HG03521 (cell line): ENCODE results near the gene SLC9A3.
"Not testable (repeated sequence)": the region's sequence is repeated elsewhere in the genome, so short reads cannot be mapped to it uniquely, and the experiment has no call there.

Source experiments
- ATAC-seq: cut with Tn5 transposase; IDR thresholded peaks from one replicate; pipeline ENCODE4 v1.9.1; 2021; ENCODE audit warnings: mild to moderate bottlenecking, moderate library complexity; ENCODE audit not compliant: unreplicated experiment

Gene SLC9A3

GRCh38 chr5:478369-478981 lies 45.8 kb downstream of the SLC9A3 start:
- no peak for ATAC-seq

- no peak for ATAC-seq
Observed at GRCh38 chr5:477871-478270, 46.4 kb downstream of the SLC9A3 start.

- ATAC-seq = no peak
Observed at GRCh38 chr5:477247-477646, 47.0 kb downstream of the SLC9A3 start.

GRCh38 chr5:476814-477175 lies 47.5 kb downstream of the SLC9A3 start:
- no peak for ATAC-seq

- no peak for ATAC-seq
Observed at GRCh38 chr5:476102-476813, 48.0 kb downstream of the SLC9A3 start.

GRCh38 chr5:475704-476101 lies 48.5 kb downstream of the SLC9A3 start:
- ATAC-seq = no peak

GRCh38 chr5:474840-475661 lies 49.2 kb downstream of the SLC9A3 start:
- ATAC-seq = no peak

GRCh38 chr5:474232-474839 lies 49.9 kb downstream of the SLC9A3 start:
- ATAC-seq = not testable (repeated sequence)

GRCh38 chr5:473551-474192 lies 50.6 kb downstream of the SLC9A3 start:
- ATAC-seq = peak; percentile 24

GRCh38 chr5:472656-473550 lies 51.3 kb downstream of the SLC9A3 start:
- ATAC-seq = peak; percentile 65

GRCh38 chr5:472076-472655 lies 52.1 kb downstream of the SLC9A3 start:
- ATAC-seq = peak; percentile 6

- no peak for ATAC-seq
Observed at GRCh38 chr5:471750-472058, 52.5 kb downstream of the SLC9A3 start.

GRCh38 chr5:470961-471749 lies 53.1 kb downstream of the SLC9A3 start:
- no peak for ATAC-seq

- ATAC-seq = no peak
Observed at GRCh38 chr5:469752-470483, 54.3 kb downstream of the SLC9A3 start.

GRCh38 chr5:468401-468800 lies 55.8 kb downstream of the SLC9A3 start:
- no peak for ATAC-seq

GRCh38 chr5:466661-467310 lies 57.5 kb downstream of the SLC9A3 start:
- ATAC-seq = no peak

- no peak for ATAC-seq
Observed at GRCh38 chr5:465591-466403, 58.5 kb downstream of the SLC9A3 start.
